CD8-positive, alpha-beta memory T cell (primary cell): Measurements from ENCODE around the gene EP300. TPM values are rescaled to one million over a fixed set of nuclear protein-coding genes. Genes with fewer than 3 reads are reported as not detected.
"Not testable (repeated sequence)": the region's sequence is repeated elsewhere in the genome, so short reads cannot be mapped to it uniquely, and the experiment has no call there.

Experiments used
- CTCF ChIA-PET: fragments of 350-600 bp; sonication (Branson Sonifier 250); formaldehyde crosslinking; loops from one replicate; lab custom pipeline; 2021; ENCODE audit warnings: antibody characterized with exemption; lab: Charles Lee
- POLR2A ChIA-PET: fragments of 350-600 bp; sonication (Branson Sonifier 250); formaldehyde crosslinking; loops from one replicate; lab custom pipeline; 2021; ENCODE audit warnings: antibody characterized with exemption; lab: Charles Lee
- DNase-seq, 5 donors: peaks; one replicate each; pipeline versions ENCODE4 v3.0.0 to v3.0.0-alpha.2; 2020 to 2022; ENCODE audit warnings: mixed read lengths in 1 of 5
- H3K27ac ChIP-seq: one replicate; pipeline ENCODE4 v1.7.0; 2013; ENCODE audit warnings: low read depth, mild to moderate bottlenecking, low read length, moderate library complexity
- H3K27me3 ChIP-seq: 2 replicates; pipeline ENCODE4 v1.7.0; 2013; ENCODE audit warnings: low read length, mild to moderate bottlenecking; ENCODE audit not compliant: insufficient read depth, poor library complexity, severe bottlenecking
- H3K36me3 ChIP-seq: 2 replicates; pipeline ENCODE4 v1.7.0; 2013; ENCODE audit warnings: mild to moderate bottlenecking, low read length, moderate library complexity; ENCODE audit not compliant: insufficient read depth
- H3K4me1 ChIP-seq: 2 replicates; pipeline ENCODE4 v1.7.0; 2013; ENCODE audit warnings: mild to moderate bottlenecking, low read length, moderate library complexity; ENCODE audit not compliant: insufficient read depth
- H3K4me3 ChIP-seq: 2 replicates; pipeline ENCODE4 v1.7.0; 2013; ENCODE audit warnings: mild to moderate bottlenecking, low read length
- H3K9me3 ChIP-seq: 2 replicates; pipeline ENCODE4 v1.7.0; 2013; ENCODE audit warnings: mild to moderate bottlenecking, low read length
- H3K27ac Mint-ChIP-seq, 8 donors: one replicate each; pipeline ENCODE4 v1.8.0; 2020 to 2021; ENCODE audit warnings: mixed read lengths in 8 of 8, mild to moderate bottlenecking in 6 of 8, inconsistent platforms in 3 of 8, moderate library complexity in 3 of 8
- H3K27me3 Mint-ChIP-seq, 2 donors: one replicate each; pipeline ENCODE4 v1.8.0; 2020 to 2021; ENCODE audit warnings: mixed read lengths in 2 of 2, mild to moderate bottlenecking in 1 of 2, moderate library complexity in 1 of 2
- H3K36me3 Mint-ChIP-seq, 3 donors: one replicate each; pipeline ENCODE4 v1.8.0; 2020 to 2021; ENCODE audit warnings: mixed read lengths in 3 of 3, inconsistent platforms in 1 of 3, mild to moderate bottlenecking in 1 of 3
- H3K4me1 Mint-ChIP-seq, 3 donors: one replicate each; pipeline ENCODE4 v1.8.0; 2020 to 2021; ENCODE audit warnings: mixed read lengths in 3 of 3, inconsistent platforms in 1 of 3, mild to moderate bottlenecking in 1 of 3
- H3K4me3 Mint-ChIP-seq, 7 donors: one replicate each; pipeline ENCODE4 v1.8.0; 2020 to 2021; ENCODE audit warnings: mixed read lengths in 7 of 7, mild to moderate bottlenecking in 6 of 7, moderate library complexity in 4 of 7, inconsistent platforms in 2 of 7
- H3K9me3 Mint-ChIP-seq, 5 donors: one replicate each; pipeline ENCODE4 v1.8.0; 2020 to 2022; ENCODE audit warnings: mixed read lengths in 5 of 5, mild to moderate bottlenecking in 3 of 5, moderate library complexity in 2 of 5, inconsistent platforms in 1 of 5
- polyA plus RNA-seq: library from polyadenylated mRNA; unstranded; fragments of 300-500 nt; fragmentation: Illumina TruSeq; gene quantifications from one replicate; pipeline ENCODE4 v1.2.3, GENCODE V29; 2021
- total RNA-seq, 2 experiments: library from RNA; stranded (reverse); gene quantifications; one replicate each; pipeline ENCODE4 v1.2.3, GENCODE V29; 2021

The EP300 gene
- total RNA-seq (10 to 100 TPM; 52.0 to 56.7 TPM), polyA plus RNA-seq (24.4 TPM)

DNA sequence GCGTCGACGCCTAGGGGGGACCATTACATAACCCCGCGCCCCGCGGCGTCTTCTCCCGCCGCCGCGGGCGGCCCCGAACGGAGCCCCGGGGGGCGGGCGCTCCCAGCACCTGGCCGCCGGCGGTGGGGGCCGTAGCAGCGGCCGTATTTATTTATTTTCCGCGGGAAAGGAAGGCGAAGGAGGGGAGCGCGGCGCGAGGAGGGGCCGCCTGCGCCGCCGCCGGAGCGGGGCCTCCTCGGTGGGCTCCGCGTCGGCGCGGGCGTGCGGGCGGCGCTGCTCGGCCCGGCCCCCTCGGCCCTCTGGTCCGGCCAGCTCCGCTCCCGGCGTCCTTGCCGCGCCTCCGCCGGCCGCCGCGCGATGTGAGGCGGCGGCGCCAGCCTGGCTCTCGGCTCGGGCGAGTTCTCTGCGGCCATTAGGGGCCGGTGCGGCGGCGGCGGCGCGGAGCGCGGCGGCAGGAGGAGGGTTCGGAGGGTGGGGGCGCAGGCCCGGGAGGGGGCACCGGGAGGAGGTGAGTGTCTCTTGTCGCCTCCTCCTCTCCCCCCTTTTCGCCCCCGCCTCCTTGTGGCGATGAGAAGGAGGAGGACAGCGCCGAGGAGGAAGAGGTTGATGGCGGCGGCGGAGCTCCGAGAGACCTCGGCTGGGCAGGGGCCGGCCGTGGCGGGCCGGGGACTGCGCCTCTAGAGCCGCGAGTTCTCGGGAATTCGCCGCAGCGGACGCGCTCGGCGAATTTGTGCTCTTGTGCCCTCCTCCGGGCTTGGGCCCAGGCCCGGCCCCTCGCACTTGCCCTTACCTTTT, at the start of gene EP300:
Gene EP300 (plus strand): TSS at position 570 of the 795 bp plus-strand sequence. CDS start 413 bp downstream, outside the sequence.
- Mint-ChIP-seq H3K4me3 (peak within 1 kb of the TSS; percentile 96 to 100 (median 99)), H3K9me3 (no peaks in the 10 kb centered on the region), H3K36me3 (peaks cover 0 to 25% (median 4%) of the 10 kb centered on the region in 3 donors), H3K4me1 (peaks cover 40 to 48% (median 43%) of the 10 kb centered on the region in 3 donors), H3K27ac (peak within 1 kb of the TSS; percentile 95 to 99 (median 98)), H3K27me3 (no peaks in the 10 kb centered on the region)
- CTCF ChIA-PET, result interaction anchor here (1.0 to 4.1 kb wide), 5 partner anchors 11 to 169 kb away, joined by 3 to 12 read pairs (median 3); partner anchors contain the start of gene RBX1
- Histone ChIP-seq H3K4me1 (peaks cover 26% of the 10 kb centered on the region), H3K4me3 (peak within 1 kb of the TSS; percentile 78), H3K27ac (peak within 1 kb of the TSS; percentile 93), H3K27me3 (no peaks in the 10 kb centered on the region), H3K9me3 (no peaks in the 10 kb centered on the region), H3K36me3 (no peaks in the 10 kb centered on the region)
- POLR2A ChIA-PET, result interaction anchor here (0.9 to 5.2 kb wide), 8 partner anchors 14 to 235 kb away, joined by 3 to 78 read pairs (median 7); partner anchors contain the start of genes RANGAP1, RBX1, ST13 and XPNPEP3
- DNase-seq, result peak; percentile 83 to 94 (median 84)

GRCh38 chr22:41043722-41044121, 48.7 kb upstream of the EP300 start:
- H3K9me3 Mint-ChIP-seq, result no peaks in the 10 kb centered on the region
- Histone ChIP-seq H3K4me1 (no peaks in the 10 kb centered on the region), H3K27ac (no peak overlapping the region), H3K27me3 (peaks cover 2% of the 10 kb centered on the region), H3K36me3 (no peaks in the 10 kb centered on the region), H3K9me3 (no peaks in the 10 kb centered on the region), H3K4me3 (no peak overlapping the region)
- no peaks in the 10 kb centered on the region for H3K4me1 Mint-ChIP-seq
- no peak overlapping the region for H3K4me3 Mint-ChIP-seq
- peaks cover 5 to 8% of the 10 kb centered on the region in 2 donors for H3K27me3 Mint-ChIP-seq
- H3K36me3 Mint-ChIP-seq, result no peaks in the 10 kb centered on the region
- DNase-seq, result no peak
- no peak overlapping the region for H3K27ac Mint-ChIP-seq
- CTCF ChIA-PET, result interaction anchor here (0.7 kb wide), 1 partner anchor 13 kb away, joined by 3 read pairs; no protein-coding TSS in a partner anchor
- POLR2A ChIA-PET, result no interaction called here

DNA sequence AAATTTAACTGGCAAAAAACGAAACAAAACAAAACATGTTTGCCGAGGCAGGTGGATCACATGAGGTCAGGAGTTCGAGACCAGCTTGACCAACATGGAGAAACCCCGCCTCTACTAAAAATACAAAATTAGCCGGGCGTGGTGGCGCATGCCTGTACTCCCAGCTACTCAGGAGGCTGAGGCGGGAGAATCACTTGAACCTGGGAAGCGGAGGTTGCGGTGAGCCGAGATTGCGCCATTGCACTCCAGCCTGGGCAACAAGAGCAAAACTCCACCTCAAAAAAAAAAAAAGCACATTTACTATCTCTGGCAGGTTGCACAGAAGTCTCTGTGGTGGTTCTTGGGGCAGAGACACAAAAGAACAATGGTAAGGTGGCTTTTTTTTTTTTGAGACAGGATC, 46.8 kb upstream of the EP300 start:
- H3K9me3 ChIP-seq, H3K36me3 Mint-ChIP-seq, H3K4me3 Mint-ChIP-seq, H3K27ac ChIP-seq, H3K27ac Mint-ChIP-seq, H3K4me3 ChIP-seq, H3K36me3 ChIP-seq, DNase-seq, H3K4me1 Mint-ChIP-seq, H3K27me3 Mint-ChIP-seq, POLR2A ChIA-PET, H3K9me3 Mint-ChIP-seq, H3K4me1 ChIP-seq, H3K27me3 ChIP-seq: not testable (repeated sequence)
- CTCF ChIA-PET, result interaction anchor here (0.7 kb wide), 1 partner anchor 64 kb away, joined by 6 read pairs; no protein-coding TSS in a partner anchor

GRCh38 chr22:41047801-41048211, 44.6 kb upstream of the EP300 start:
- POLR2A ChIA-PET, result no interaction called here
- Mint-ChIP-seq H3K27me3 (peaks cover 0 to 2% of the 10 kb centered on the region in 2 donors), H3K4me1 (no peaks in the 10 kb centered on the region), H3K4me3 (no peak overlapping the region), H3K9me3 (no peaks in the 10 kb centered on the region), H3K27ac (no peak overlapping the region), H3K36me3 (no peaks in the 10 kb centered on the region)
- H3K27me3 ChIP-seq, result no peaks in the 10 kb centered on the region
- no peak overlapping the region for H3K4me3 ChIP-seq
- H3K27ac ChIP-seq, result no peak overlapping the region
- H3K36me3 ChIP-seq, result no peaks in the 10 kb centered on the region
- no peaks in the 10 kb centered on the region for H3K9me3 ChIP-seq
- DNase-seq, result no peak
- H3K4me1 ChIP-seq, result no peaks in the 10 kb centered on the region
- CTCF ChIA-PET, result no interaction called here

DNA sequence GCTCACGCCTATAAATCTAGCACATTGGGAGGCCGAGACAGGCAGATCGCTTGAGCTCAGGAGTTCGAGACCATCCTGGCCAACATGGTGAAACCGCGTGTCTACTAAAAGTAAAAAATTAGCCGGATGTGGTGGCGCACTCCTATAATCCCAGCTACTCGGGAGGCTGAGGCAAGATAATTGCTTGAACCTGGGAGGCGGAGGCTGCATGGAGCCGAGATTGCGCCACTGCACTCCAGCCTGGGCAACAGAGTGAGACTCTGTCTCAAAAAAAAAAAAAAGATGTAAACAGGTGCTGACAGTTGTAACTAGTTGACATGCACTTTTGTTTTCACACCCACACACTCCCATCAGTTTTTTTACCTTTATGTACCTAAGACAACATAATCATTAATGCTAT, 44.0 kb upstream of the EP300 start:
- CTCF ChIA-PET, H3K4me3 Mint-ChIP-seq, DNase-seq, H3K27me3 ChIP-seq, POLR2A ChIA-PET, H3K9me3 ChIP-seq, H3K36me3 ChIP-seq, H3K4me3 ChIP-seq, H3K27ac Mint-ChIP-seq, H3K4me1 ChIP-seq, H3K4me1 Mint-ChIP-seq, H3K27me3 Mint-ChIP-seq, H3K27ac ChIP-seq, H3K9me3 Mint-ChIP-seq, H3K36me3 Mint-ChIP-seq: not testable (repeated sequence)

GRCh38 chr22:41048791-41049717, 43.3 kb upstream of the EP300 start:
- no peak overlapping the region for H3K27ac ChIP-seq
- ChIA-PET POLR2A (no interaction called here), CTCF (no interaction called here)
- H3K36me3 ChIP-seq, result no peaks in the 10 kb centered on the region
- no peaks in the 10 kb centered on the region for H3K9me3 ChIP-seq
- no peaks in the 10 kb centered on the region for H3K4me1 Mint-ChIP-seq
- peaks cover 0 to 2% of the 10 kb centered on the region in 2 donors for H3K27me3 Mint-ChIP-seq
- no peaks in the 10 kb centered on the region for H3K9me3 Mint-ChIP-seq
- H3K4me1 ChIP-seq, result no peaks in the 10 kb centered on the region
- H3K36me3 Mint-ChIP-seq, result no peaks in the 10 kb centered on the region
- H3K4me3 ChIP-seq, result no peak overlapping the region
- no peaks in the 10 kb centered on the region for H3K27me3 ChIP-seq
- H3K4me3 Mint-ChIP-seq, result no peak overlapping the region
- no peak overlapping the region for H3K27ac Mint-ChIP-seq
- DNase-seq, result no peak

- H3K27me3 Mint-ChIP-seq, H3K4me3 Mint-ChIP-seq, H3K36me3 ChIP-seq, H3K27ac ChIP-seq, H3K4me1 ChIP-seq, H3K36me3 Mint-ChIP-seq, H3K4me3 ChIP-seq, DNase-seq, H3K4me1 Mint-ChIP-seq, H3K27ac Mint-ChIP-seq, H3K27me3 ChIP-seq, H3K9me3 ChIP-seq, H3K9me3 Mint-ChIP-seq, CTCF ChIA-PET, POLR2A ChIA-PET: not testable (repeated sequence)
Measured at GRCh38 chr22:41049795-41050194, 42.6 kb upstream of the EP300 start.

DNA sequence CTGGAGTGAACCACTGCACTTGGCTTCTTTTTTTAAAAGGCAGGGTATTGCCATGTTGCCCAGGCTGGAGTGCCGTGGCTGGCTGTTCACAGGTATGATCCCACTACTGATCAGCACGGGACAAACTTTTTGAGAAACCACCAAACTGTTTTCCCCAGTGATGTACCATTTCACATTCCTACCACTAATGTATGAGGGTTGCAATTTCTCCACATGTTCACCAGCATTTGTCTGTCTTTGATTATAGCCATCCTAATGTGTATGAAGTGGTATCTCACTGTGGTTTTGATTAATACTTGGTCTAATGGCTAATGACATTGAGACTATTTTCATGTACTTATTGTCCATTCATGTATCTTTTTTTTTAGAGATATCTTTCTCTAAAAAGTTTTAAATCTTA, 41.5 kb upstream of the EP300 start:
- DNase-seq, result no peak
- Mint-ChIP-seq H3K27me3 (no peaks in the 10 kb centered on the region), H3K36me3 (no peaks in the 10 kb centered on the region), H3K4me1 (no peaks in the 10 kb centered on the region), H3K27ac (no peak overlapping the region), H3K9me3 (no peaks in the 10 kb centered on the region), H3K4me3 (no peak overlapping the region)
- CTCF ChIA-PET, result no interaction called here
- H3K27ac ChIP-seq, result no peak overlapping the region
- POLR2A ChIA-PET, result no interaction called here
- H3K9me3 ChIP-seq, result no peaks in the 10 kb centered on the region
- H3K36me3 ChIP-seq, result no peaks in the 10 kb centered on the region
- H3K4me1 ChIP-seq, result no peaks in the 10 kb centered on the region
- H3K4me3 ChIP-seq, result no peak overlapping the region
- H3K27me3 ChIP-seq, result no peaks in the 10 kb centered on the region
